ENCODE data around the gene CATSPERD. TPM values are rescaled to one million over a fixed set of nuclear protein-coding genes. Genes with fewer than 3 reads are reported as not detected.

CATSPERD gene
- total and polyA plus RNA-seq, 9 of the 15 experiments (the other 6 are each of a cell fraction or from before 2014, with no cell fraction given): not detected

DNA sequence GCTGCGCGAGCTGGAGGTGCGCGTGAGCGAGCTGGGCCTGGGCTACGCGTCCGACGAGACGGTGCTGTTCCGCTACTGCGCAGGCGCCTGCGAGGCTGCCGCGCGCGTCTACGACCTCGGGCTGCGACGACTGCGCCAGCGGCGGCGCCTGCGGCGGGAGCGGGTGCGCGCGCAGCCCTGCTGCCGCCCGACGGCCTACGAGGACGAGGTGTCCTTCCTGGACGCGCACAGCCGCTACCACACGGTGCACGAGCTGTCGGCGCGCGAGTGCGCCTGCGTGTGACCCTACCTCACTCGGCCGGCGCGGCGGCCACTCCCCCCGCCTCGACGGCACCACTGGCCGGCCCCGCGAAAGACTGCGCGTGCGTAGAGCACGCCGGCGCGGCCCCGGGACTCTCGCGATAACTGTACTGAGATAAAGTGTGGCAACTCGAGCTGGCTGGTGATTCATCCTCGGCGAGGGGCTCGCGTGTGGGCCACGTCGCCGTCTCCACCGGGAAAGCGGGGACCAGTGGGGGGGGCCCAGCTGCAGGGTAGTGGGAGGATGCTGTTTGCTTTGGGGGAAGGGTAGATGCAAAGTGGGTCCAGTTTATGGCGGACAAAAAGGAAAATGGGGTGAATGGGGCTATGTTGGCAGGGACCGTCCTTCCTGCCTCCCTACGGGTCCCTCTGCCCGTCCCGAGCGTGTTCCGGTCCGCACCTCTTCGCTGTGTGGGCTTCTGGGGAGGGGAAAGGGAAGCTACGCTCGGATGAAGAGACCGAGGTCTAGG lies 107.6 kb downstream of the CATSPERD start (continued):
- TF ChIP-seq ZNF165 (CRISPR knock-in tag; IDR thresholded peaks at IDR 0.05; ENCODE audit: borderline replicate concordance) (no peak), MYC (IDR thresholded peaks at IDR 0.05; ENCODE audit: low read depth, low read length) (peak; percentile 79), MYC (CRISPR knock-in tag; IDR thresholded peaks at IDR 0.05; ENCODE audit: borderline replicate concordance, low read depth) (no peak; the same call in 1 of the 2 replicates), CEBPG (CRISPR knock-in tag; IDR thresholded peaks at IDR 0.05) (peak; percentile 79), CEBPG (tag; conservative IDR thresholded peaks at IDR 0.05 in 1 of 2, IDR thresholded peaks at IDR 0.05 in 1 of 2) (peak; percentile 50 to 72; a peak in 3 of 4 replicates), FOXA3 (CRISPR knock-in tag; conservative IDR thresholded peaks at IDR 0.05 in 1 of 2, IDR thresholded peaks at IDR 0.05 in 1 of 2) (peak; percentile 91 to 98), DLX4 (CRISPR knock-in tag; IDR thresholded peaks at IDR 0.05) (no peak), SREBF1 (IDR thresholded peaks at IDR 0.05; ENCODE audit: borderline replicate concordance, low read depth, low read length) (no peak), ZNF77 (CRISPR knock-in tag; IDR thresholded peaks at IDR 0.05) (no peak), THRB (CRISPR knock-in tag; conservative IDR thresholded peaks at IDR 0.05) (peak; percentile 96), TARDBP (IDR thresholded peaks at IDR 0.05) (peak; percentile 41; the same call in 1 of the 2 replicates)
- TF ChIP-seq, protein P1, sequence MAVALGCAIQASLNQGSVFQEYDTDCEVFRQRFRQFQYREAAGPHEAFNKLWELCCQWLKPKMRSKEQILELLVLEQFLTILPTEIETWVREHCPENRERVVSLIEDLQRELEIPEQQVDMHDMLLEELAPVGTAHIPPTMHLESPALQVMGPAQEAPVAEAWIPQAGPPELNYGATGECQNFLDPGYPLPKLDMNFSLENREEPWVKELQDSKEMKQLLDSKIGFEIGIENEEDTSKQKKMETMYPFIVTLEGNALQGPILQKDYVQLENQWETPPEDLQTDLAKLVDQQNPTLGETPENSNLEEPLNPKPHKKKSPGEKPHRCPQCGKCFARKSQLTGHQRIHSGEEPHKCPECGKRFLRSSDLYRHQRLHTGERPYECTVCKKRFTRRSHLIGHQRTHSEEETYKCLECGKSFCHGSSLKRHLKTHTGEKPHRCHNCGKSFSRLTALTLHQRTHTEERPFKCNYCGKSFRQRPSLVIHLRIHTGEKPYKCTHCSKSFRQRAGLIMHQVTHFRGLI (CRISPR knock-in tag; IDR thresholded peaks at IDR 0.05): no peak
- TF ChIP-seq, protein P2, sequence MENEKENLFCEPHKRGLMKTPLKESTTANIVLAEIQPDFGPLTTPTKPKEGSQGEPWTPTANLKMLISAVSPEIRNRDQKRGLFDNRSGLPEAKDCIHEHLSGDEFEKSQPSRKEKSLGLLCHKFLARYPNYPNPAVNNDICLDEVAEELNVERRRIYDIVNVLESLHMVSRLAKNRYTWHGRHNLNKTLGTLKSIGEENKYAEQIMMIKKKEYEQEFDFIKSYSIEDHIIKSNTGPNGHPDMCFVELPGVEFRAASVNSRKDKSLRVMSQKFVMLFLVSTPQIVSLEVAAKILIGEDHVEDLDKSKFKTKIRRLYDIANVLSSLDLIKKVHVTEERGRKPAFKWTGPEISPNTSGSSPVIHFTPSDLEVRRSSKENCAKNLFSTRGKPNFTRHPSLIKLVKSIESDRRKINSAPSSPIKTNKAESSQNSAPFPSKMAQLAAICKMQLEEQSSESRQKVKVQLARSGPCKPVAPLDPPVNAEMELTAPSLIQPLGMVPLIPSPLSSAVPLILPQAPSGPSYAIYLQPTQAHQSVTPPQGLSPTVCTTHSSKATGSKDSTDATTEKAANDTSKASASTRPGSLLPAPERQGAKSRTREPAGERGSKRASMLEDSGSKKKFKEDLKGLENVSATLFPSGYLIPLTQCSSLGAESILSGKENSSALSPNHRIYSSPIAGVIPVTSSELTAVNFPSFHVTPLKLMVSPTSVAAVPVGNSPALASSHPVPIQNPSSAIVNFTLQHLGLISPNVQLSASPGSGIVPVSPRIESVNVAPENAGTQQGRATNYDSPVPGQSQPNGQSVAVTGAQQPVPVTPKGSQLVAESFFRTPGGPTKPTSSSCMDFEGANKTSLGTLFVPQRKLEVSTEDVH (IDR thresholded peaks at IDR 0.05; ENCODE audit: low read depth, partially characterized antibody): no peak
- TF ChIP-seq, protein P3, sequence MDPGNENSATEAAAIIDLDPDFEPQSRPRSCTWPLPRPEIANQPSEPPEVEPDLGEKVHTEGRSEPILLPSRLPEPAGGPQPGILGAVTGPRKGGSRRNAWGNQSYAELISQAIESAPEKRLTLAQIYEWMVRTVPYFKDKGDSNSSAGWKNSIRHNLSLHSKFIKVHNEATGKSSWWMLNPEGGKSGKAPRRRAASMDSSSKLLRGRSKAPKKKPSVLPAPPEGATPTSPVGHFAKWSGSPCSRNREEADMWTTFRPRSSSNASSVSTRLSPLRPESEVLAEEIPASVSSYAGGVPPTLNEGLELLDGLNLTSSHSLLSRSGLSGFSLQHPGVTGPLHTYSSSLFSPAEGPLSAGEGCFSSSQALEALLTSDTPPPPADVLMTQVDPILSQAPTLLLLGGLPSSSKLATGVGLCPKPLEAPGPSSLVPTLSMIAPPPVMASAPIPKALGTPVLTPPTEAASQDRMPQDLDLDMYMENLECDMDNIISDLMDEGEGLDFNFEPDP (CRISPR knock-in tag; IDR thresholded peaks at IDR 0.05): peak; percentile 64; the same call in 1 of the 2 replicates
- TF ChIP-seq, protein P4, sequence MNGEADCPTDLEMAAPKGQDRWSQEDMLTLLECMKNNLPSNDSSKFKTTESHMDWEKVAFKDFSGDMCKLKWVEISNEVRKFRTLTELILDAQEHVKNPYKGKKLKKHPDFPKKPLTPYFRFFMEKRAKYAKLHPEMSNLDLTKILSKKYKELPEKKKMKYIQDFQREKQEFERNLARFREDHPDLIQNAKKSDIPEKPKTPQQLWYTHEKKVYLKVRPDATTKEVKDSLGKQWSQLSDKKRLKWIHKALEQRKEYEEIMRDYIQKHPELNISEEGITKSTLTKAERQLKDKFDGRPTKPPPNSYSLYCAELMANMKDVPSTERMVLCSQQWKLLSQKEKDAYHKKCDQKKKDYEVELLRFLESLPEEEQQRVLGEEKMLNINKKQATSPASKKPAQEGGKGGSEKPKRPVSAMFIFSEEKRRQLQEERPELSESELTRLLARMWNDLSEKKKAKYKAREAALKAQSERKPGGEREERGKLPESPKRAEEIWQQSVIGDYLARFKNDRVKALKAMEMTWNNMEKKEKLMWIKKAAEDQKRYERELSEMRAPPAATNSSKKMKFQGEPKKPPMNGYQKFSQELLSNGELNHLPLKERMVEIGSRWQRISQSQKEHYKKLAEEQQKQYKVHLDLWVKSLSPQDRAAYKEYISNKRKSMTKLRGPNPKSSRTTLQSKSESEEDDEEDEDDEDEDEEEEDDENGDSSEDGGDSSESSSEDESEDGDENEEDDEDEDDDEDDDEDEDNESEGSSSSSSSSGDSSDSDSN (IDR thresholded peaks at IDR 0.05; ENCODE audit: borderline replicate concordance in 1 of 2, low read depth in 2 of 2, low read length in 2 of 2): no peak

All from K562 (cell line).